Muscle of arm (tissue), 12 donors: ENCODE measurements around the gene LITAF. TPM values are rescaled to one million over a fixed set of nuclear protein-coding genes. Genes with fewer than 3 reads are reported as not detected.

Experiments used
- DNase-seq: peaks from one replicate; pipeline ENCODE4 v3.0.0-alpha.2; 2013
- polyA plus RNA-seq, 12 donors: library from polyadenylated mRNA; unstranded; fragments of 120-200 nt; gene quantifications; one replicate each; pipeline ENCODE4 v1.2.1, GENCODE V29; 2013; ENCODE audit not compliant: insufficient read length in 12 of 12

The LITAF gene
- polyA plus RNA-seq, 12 donors: 22.5 to 318 (median 41.0) TPM

GRCh38 chr16:11499295-11500089 lies 87.2 kb downstream of the LITAF start:
- DNase-seq: no peak

GRCh38 chr16:11498683-11499082 lies 88.0 kb downstream of the LITAF start:
- no peak for DNase-seq

- DNase-seq: no peak
These were observed 88.8 kb downstream of the LITAF start for GRCh38 chr16:11497851-11498289.

Other genes starting within 250 kb of the LITAF start
- 10 to 100 TPM in 6 of 12 donors, 1 to 10 TPM in 4, not detected in 2; 6.7 to 13.8 (median 10.5) TPM for gene RMI2, start 241.5 kb downstream of the LITAF start, polyA plus RNA-seq
- gene SNN, start 81.5 kb upstream of the LITAF start, polyA plus RNA-seq: 10 to 100 TPM in 11 of 12 donors, not detected in 1; 19.3 to 33.2 (median 23.8) TPM
- 10 to 100 TPM in 11 of 12 donors, not detected in 1; 12.4 to 28.6 (median 21.7) TPM for gene TXNDC11, start 155.9 kb upstream of the LITAF start, polyA plus RNA-seq
- 10 to 100 TPM in 11 of 12 donors, not detected in 1; 38.5 to 91.9 (median 50.7) TPM for gene ZC3H7A, start 210.3 kb upstream of the LITAF start, polyA plus RNA-seq